ENCODE data around the gene HDAC1. TPM values are rescaled to one million over a fixed set of nuclear protein-coding genes. Genes with fewer than 3 reads are reported as not detected.

HDAC1 gene
- total RNA-seq, 4 donors from 2014 or later = 28.6 to 35.0 (median 31.1) TPM

GRCh38 chr1:32361308-32361673, 69.4 kb downstream of the HDAC1 start:
- TF ChIP-seq CTCF (IDR thresholded peaks at IDR 0.05; ENCODE audit: low read depth) = no peak

GRCh38 chr1:32361674-32362473, 70.0 kb downstream of the HDAC1 start:
- TF ChIP-seq CTCF (IDR thresholded peaks at IDR 0.05; ENCODE audit: low read depth) = no peak

GRCh38 chr1:32362474-32363313, 70.8 kb downstream of the HDAC1 start, which contains the start of the genes FAM229A and TSSK3:
Gene FAM229A (minus strand): TSS chr1:32362485. CDS start chr1:32362091, 394 bp downstream.
Gene TSSK3 (plus strand): TSS chr1:32362539. CDS start chr1:32362702, 163 bp downstream.
- TF ChIP-seq CTCF (IDR thresholded peaks at IDR 0.05; ENCODE audit: low read depth) = no peak

- no peak for TF ChIP-seq CTCF (IDR thresholded peaks at IDR 0.05; ENCODE audit: low read depth)
Measured at GRCh38 chr1:32363713-32364112, 71.8 kb downstream of the HDAC1 start.

- TF ChIP-seq CTCF (IDR thresholded peaks at IDR 0.05; ENCODE audit: low read depth) = no peak
Measured at GRCh38 chr1:32364836-32365235, 73.0 kb downstream of the HDAC1 start.

- no peak for TF ChIP-seq CTCF (IDR thresholded peaks at IDR 0.05; ENCODE audit: low read depth)
Measured at GRCh38 chr1:32365445-32365844, 73.6 kb downstream of the HDAC1 start.
